Measurements from ENCODE around the gene ARMCX1.

Gene ARMCX1

DNA sequence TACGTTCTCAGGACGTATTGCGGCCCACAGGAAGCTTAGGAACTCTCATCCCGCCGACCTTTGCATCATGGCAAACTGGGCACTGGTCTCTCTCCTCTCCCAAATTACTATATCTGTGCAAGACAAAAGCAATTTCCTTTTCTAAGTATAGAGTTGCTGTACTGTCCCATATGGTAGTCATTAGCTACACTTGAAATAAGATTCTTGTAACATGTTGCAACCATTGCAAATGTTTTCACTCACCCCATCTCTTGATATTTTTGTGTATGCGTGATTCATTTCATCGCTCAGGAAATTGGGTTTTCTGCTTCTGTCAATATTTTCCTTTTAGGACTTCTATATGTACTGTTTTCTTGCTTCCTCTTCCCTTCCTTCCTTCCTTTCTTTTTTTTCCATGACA is 51.7 kb downstream of the ARMCX1 start:
- H3K4me1 ChIP-seq (ENCODE audit: control insufficient read depth, insufficient read depth, low read depth, low read length) = no peaks in the 10 kb centered on the region
- H3K4me3 ChIP-seq (ENCODE audit: insufficient read depth in 1 of 2, low read depth in 1 of 2, low read length in 2 of 2) = no peak overlapping the region
- no peak overlapping the region for H3K4ac ChIP-seq (ENCODE audit: low read depth in 1 of 2, low read length in 2 of 2)
- peaks cover 0 to 2% of the 10 kb centered on the region in 2 experiments for H3K27me3 ChIP-seq (ENCODE audit: control insufficient read depth in 1 of 2, insufficient read depth in 1 of 2, low read length in 2 of 2)
- no peak overlapping the region for H2BK12ac ChIP-seq (ENCODE audit: low read length in 2 of 2)
- H3K9ac ChIP-seq (ENCODE audit: low read length) = peak overlapping the region; percentile 44
- H2BK5ac ChIP-seq (ENCODE audit: low read depth, low read length, poor library complexity, severe bottlenecking) = no peak overlapping the region
- no peak for DNase-seq
- H3K18ac ChIP-seq (ENCODE audit: low read depth in 1 of 2, low read length in 2 of 2) = no peak overlapping the region
- H3K23ac ChIP-seq (ENCODE audit: low read length in 2 of 2) = no peak overlapping the region
- no peak overlapping the region for H3K27ac ChIP-seq (ENCODE audit: low read length, poor library complexity, severe bottlenecking)
- H3K9me3 ChIP-seq (ENCODE audit: control insufficient read depth, low read length) = no peaks in the 10 kb centered on the region
- H4K8ac ChIP-seq (ENCODE audit: low read length) = no peak overlapping the region
- no peak overlapping the region for H2AK5ac ChIP-seq (ENCODE audit: low read length, severe bottlenecking)
- no peak overlapping the region for H2BK120ac ChIP-seq (ENCODE audit: low read depth, low read length)
- H2BK15ac ChIP-seq (ENCODE audit: low read depth, poor library complexity, severe bottlenecking) = no peak overlapping the region
- no peak overlapping the region for H4K91ac ChIP-seq (ENCODE audit: low read length)
- H3K36me3 ChIP-seq (ENCODE audit: control insufficient read depth in 1 of 2, insufficient read depth in 2 of 2, low read depth in 1 of 2, low read length in 2 of 2) = no peaks in the 10 kb centered on the region
- H3K4me2 ChIP-seq (ENCODE audit: low read length, poor library complexity, severe bottlenecking) = no peak overlapping the region
- no peak overlapping the region for H2AFZ ChIP-seq (ENCODE audit: low read depth, low read length)
- no peaks in the 10 kb centered on the region for H3K79me1 ChIP-seq (replicated peaks; ENCODE audit: low read length, poor library complexity, severe bottlenecking)
- no peak overlapping the region for H3K14ac ChIP-seq (ENCODE audit: low read length in 2 of 2)
- 92% methylated on average over 2 of the region's 7 CpGs for WGBS
